ENCODE results near the gene MCOLN2. TPM values are rescaled to one million over a fixed set of nuclear protein-coding genes. Genes with fewer than 3 reads are reported as not detected.

MCOLN2 gene
- polyA plus RNA-seq, 1 of the 3 experiments (the other 2 are of a cell fraction), result not detected

DNA sequence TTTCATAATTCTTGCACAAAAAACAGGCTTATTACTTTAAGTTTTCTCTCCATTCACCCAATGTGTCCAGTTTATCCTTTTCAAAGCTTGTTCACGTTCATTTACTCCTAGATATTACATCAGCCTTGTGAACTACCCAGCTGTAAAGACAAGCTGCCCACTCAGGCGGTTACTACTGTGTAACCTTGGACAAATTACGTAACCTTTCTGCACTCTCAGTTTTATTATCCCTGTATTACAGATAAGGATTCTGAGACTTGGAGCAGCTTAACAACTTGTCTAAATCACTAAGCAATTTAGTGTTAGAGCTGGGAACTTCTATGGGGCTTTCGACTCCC, 83.4 kb downstream of the MCOLN2 start:
- ChIA-PET POLR2A (no interaction called here), CTCF (interaction anchor here (0.7 to 3.1 kb wide), 4 partner anchors 10 to 31 kb away, joined by 3 to 17 read pairs (median 4); no protein-coding TSS in a partner anchor)
- TF ChIP-seq, protein P1, sequence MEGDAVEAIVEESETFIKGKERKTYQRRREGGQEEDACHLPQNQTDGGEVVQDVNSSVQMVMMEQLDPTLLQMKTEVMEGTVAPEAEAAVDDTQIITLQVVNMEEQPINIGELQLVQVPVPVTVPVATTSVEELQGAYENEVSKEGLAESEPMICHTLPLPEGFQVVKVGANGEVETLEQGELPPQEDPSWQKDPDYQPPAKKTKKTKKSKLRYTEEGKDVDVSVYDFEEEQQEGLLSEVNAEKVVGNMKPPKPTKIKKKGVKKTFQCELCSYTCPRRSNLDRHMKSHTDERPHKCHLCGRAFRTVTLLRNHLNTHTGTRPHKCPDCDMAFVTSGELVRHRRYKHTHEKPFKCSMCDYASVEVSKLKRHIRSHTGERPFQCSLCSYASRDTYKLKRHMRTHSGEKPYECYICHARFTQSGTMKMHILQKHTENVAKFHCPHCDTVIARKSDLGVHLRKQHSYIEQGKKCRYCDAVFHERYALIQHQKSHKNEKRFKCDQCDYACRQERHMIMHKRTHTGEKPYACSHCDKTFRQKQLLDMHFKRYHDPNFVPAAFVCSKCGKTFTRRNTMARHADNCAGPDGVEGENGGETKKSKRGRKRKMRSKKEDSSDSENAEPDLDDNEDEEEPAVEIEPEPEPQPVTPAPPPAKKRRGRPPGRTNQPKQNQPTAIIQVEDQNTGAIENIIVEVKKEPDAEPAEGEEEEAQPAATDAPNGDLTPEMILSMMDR (IDR thresholded peaks at IDR 0.05), result no peak
- no peak for TF ChIP-seq JUND (IDR thresholded peaks at IDR 0.05)
- no peak for TF ChIP-seq FOXJ3 (CRISPR knock-in tag; IDR thresholded peaks at IDR 0.05)
- TF ChIP-seq RFX5 (IDR thresholded peaks at IDR 0.05; ENCODE audit: low read length), result no peak
- TF ChIP-seq MXI1 (IDR thresholded peaks at IDR 0.05; ENCODE audit: low read depth, low read length), result no peak
- no peak for TF ChIP-seq IRF3 (IDR thresholded peaks at IDR 0.05; ENCODE audit: low read depth, low read length)
- no peak for TF ChIP-seq ZBTB33 (IDR thresholded peaks at IDR 0.05; ENCODE audit: borderline replicate concordance, low read depth)
- TF ChIP-seq USF1 (IDR thresholded peaks at IDR 0.05; ENCODE audit: borderline replicate concordance, low read depth), result no peak
- TF ChIP-seq RXRA (IDR thresholded peaks at IDR 0.05; ENCODE audit: borderline replicate concordance, low read depth), result no peak
- TF ChIP-seq, protein P2, sequence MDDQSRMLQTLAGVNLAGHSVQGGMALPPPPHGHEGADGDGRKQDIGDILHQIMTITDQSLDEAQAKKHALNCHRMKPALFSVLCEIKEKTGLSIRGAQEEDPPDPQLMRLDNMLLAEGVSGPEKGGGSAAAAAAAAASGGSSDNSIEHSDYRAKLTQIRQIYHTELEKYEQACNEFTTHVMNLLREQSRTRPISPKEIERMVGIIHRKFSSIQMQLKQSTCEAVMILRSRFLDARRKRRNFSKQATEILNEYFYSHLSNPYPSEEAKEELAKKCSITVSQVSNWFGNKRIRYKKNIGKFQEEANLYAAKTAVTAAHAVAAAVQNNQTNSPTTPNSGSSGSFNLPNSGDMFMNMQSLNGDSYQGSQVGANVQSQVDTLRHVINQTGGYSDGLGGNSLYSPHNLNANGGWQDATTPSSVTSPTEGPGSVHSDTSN (IDR thresholded peaks at IDR 0.05), result no peak
- no peak for TF ChIP-seq GABPA (IDR thresholded peaks at IDR 0.05; ENCODE audit: low read depth)
- TF ChIP-seq SIN3A (IDR thresholded peaks at IDR 0.05; ENCODE audit: borderline replicate concordance, low read depth, low read length), result no peak
- H3K4me3 ChIP-seq (ENCODE audit: low read depth in 2 of 2, low read length in 1 of 2), result no peak overlapping the region
- H4K20me1 ChIP-seq (ENCODE audit: insufficient read depth), result no peaks in the 10 kb centered on the region
- no peaks in the 10 kb centered on the region; the same call in 1 of the 2 replicates for H3K27me3 ChIP-seq (ENCODE audit: insufficient read depth)
- H3K36me3 ChIP-seq (replicated peaks in 1 of 2; ENCODE audit: control insufficient read depth in 1 of 2, insufficient read depth in 2 of 2, low read length in 1 of 2), result no peaks in the 10 kb centered on the region
- no peaks in the 10 kb centered on the region for H3K9me3 ChIP-seq
- H3K27ac ChIP-seq (ENCODE audit: low read depth in 2 of 2, low read length in 1 of 2), result no peak overlapping the region
- H3F3A ChIP-seq (replicated peaks; ENCODE audit: insufficient read depth), result no peaks in the 10 kb centered on the region
- H3K9ac ChIP-seq, result no peak overlapping the region
- H3K79me2 ChIP-seq (ENCODE audit: insufficient read depth), result no peaks in the 10 kb centered on the region
- H3K9me2 ChIP-seq, result no peaks in the 10 kb centered on the region
- 58% methylated on average over 4 of the region's 4 CpGs for WGBS (ENCODE audit: low lambda C conversion rate)
- H3K4me2 ChIP-seq, result no peak overlapping the region
- no peaks in the 10 kb centered on the region; a peak in 1 of 4 replicates for H3K4me1 ChIP-seq (ENCODE audit: control insufficient read depth in 1 of 2, insufficient read depth in 2 of 2, low read depth in 1 of 2, low read length in 1 of 2)
- H2AFZ ChIP-seq (ENCODE audit: low read depth), result no peak overlapping the region
- no peak for DNase-seq
